BE2C (cell line): ENCODE data around the gene ILF3.

Source experiments
- DNase-seq: peaks from one replicate; pipeline ENCODE4 v3.0.0-alpha.2; 2020
- H3K27me3 ChIP-seq: fragments of 250-450 bp; sonication (Bioruptor Pico); 2 replicates; pipeline ENCODE4 v1.5.1; 2020; ENCODE audit warnings: mild to moderate bottlenecking
- H3K36me3 ChIP-seq: fragments of 250-450 bp; sonication (Bioruptor Pico); 2 replicates; pipeline ENCODE4 v1.5.1; 2020; ENCODE audit warnings: mild to moderate bottlenecking
- H3K4me1 ChIP-seq: fragments of 250-450 bp; sonication (Bioruptor Pico); 2 replicates; pipeline ENCODE4 v1.5.1; 2020
- H3K4me3 ChIP-seq: 2 replicates; pipeline ENCODE4 v1.5.1; 2011; ENCODE audit warnings: low read depth, low read length
- H3K9me3 ChIP-seq: fragments of 250-450 bp; sonication (Bioruptor Pico); 2 replicates; pipeline ENCODE4 v1.5.1; 2020
- TF ChIP-seq, protein P1 (sequence below): IDR thresholded peaks from 2 replicates; pipeline ENCODE4 v1.5.1; 2012; ENCODE audit warnings: mild to moderate bottlenecking, low read depth, low read length

Gene ILF3

DNA sequence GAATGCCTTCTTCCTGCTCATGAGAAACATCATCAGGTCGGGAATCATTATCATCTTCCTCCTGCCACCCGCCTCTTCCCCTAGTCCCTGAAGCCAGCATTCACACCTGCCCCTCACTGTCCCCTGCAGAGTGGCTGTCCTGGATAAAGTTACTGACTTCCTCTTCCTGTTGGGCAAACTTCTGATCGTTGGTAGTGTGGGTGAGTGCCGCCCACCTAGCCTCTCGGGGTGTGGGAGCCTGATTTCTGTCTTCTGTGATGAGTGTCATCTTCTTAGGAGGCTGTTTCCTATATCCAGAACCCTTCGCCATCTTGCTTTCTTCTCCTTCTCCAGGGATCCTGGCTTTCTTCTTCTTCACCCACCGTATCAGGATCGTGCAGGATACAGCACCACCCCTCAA is 16.3 kb upstream of the ILF3 start:
- Histone ChIP-seq H3K36me3 (peaks cover 3% of the 10 kb centered on the region; the same call in 1 of the 2 replicates), H3K4me3 (no peak overlapping the region), H3K9me3 (no peaks in the 10 kb centered on the region), H3K27me3 (no peaks in the 10 kb centered on the region), H3K4me1 (no peaks in the 10 kb centered on the region)
- no peak for DNase-seq
- TF ChIP-seq, protein P1, sequence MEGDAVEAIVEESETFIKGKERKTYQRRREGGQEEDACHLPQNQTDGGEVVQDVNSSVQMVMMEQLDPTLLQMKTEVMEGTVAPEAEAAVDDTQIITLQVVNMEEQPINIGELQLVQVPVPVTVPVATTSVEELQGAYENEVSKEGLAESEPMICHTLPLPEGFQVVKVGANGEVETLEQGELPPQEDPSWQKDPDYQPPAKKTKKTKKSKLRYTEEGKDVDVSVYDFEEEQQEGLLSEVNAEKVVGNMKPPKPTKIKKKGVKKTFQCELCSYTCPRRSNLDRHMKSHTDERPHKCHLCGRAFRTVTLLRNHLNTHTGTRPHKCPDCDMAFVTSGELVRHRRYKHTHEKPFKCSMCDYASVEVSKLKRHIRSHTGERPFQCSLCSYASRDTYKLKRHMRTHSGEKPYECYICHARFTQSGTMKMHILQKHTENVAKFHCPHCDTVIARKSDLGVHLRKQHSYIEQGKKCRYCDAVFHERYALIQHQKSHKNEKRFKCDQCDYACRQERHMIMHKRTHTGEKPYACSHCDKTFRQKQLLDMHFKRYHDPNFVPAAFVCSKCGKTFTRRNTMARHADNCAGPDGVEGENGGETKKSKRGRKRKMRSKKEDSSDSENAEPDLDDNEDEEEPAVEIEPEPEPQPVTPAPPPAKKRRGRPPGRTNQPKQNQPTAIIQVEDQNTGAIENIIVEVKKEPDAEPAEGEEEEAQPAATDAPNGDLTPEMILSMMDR = no peak

DNA sequence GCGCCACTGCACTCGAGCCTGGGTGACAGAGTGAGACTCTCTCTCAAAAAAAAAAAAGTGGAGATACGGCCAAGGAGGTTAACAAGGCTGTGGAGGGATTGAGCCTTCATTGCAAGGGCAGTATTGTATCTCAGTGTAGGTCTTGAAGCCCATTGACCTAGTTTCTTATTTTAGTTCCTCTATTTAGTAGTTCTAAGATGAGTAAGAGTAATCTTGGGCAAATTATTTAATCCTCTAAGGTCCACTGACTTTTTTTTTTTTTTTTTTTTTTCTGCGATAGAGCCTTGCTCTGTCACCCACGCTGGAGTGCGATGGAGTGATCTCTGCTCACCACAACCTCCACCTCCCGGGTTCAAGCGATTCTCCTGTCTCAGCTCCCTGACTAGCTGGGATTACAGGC is 14.3 kb upstream of the ILF3 start:
- Histone ChIP-seq H3K36me3 (peaks cover 3% of the 10 kb centered on the region; the same call in 1 of the 2 replicates), H3K27me3 (no peaks in the 10 kb centered on the region), H3K9me3 (no peaks in the 10 kb centered on the region), H3K4me1 (peaks cover 4% of the 10 kb centered on the region; the same call in 1 of the 2 replicates), H3K4me3 (no peak overlapping the region)
- TF ChIP-seq, protein P1 = no peak
- no peak for DNase-seq

DNA sequence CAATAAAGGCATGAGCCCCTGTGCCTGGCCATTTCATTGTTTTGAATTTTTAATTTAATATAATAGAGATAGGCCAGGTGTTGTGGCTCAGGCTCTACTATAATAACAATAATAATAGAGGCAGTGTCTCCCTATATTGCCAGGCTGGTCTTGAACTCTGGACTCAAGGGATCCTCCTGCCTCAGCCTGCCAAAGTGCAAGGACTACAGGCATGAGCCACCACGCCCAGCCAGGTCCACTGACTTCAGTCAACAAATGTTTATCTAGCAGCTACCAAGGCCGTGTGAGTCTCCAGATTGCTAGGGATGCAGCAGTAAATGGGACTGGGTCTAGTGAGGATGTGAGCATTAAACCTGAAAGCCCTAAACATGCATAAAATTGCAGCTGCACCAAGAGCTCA is 13.8 kb upstream of the ILF3 start:
- H3K27me3 ChIP-seq = no peaks in the 10 kb centered on the region
- peaks cover 3% of the 10 kb centered on the region; the same call in 1 of the 2 replicates for H3K36me3 ChIP-seq
- TF ChIP-seq, protein P1 = no peak
- H3K4me1 ChIP-seq = peaks cover 4% of the 10 kb centered on the region; the same call in 1 of the 2 replicates
- H3K9me3 ChIP-seq = no peaks in the 10 kb centered on the region
- no peak for DNase-seq
- no peak overlapping the region for H3K4me3 ChIP-seq

DNA sequence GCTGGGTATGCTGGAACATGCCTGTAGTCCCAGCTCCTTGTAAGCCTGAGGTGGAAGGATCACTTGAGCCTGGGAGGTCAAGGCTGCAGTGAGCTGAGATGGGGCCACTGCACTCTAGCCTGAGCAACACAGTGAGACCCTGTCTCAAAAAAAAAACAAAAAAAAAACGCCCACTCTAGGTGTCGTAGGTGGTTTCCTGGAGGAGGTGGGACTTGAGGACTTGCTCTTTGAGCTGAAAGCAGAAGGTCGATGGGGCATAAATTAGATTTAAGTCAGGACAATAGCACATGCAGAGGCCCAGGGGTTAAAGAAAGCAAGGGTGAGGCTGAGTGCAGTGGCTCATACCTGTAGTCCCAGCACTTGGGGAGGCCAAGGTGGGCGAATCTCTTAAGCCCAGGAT is 12.9 kb upstream of the ILF3 start:
- TF ChIP-seq, protein P1 = no peak
- Histone ChIP-seq H3K4me1 (peaks cover 4% of the 10 kb centered on the region; the same call in 1 of the 2 replicates), H3K4me3 (no peak overlapping the region), H3K9me3 (no peaks in the 10 kb centered on the region), H3K36me3 (peaks cover 3% of the 10 kb centered on the region; the same call in 1 of the 2 replicates), H3K27me3 (no peaks in the 10 kb centered on the region)
- no peak for DNase-seq

DNA sequence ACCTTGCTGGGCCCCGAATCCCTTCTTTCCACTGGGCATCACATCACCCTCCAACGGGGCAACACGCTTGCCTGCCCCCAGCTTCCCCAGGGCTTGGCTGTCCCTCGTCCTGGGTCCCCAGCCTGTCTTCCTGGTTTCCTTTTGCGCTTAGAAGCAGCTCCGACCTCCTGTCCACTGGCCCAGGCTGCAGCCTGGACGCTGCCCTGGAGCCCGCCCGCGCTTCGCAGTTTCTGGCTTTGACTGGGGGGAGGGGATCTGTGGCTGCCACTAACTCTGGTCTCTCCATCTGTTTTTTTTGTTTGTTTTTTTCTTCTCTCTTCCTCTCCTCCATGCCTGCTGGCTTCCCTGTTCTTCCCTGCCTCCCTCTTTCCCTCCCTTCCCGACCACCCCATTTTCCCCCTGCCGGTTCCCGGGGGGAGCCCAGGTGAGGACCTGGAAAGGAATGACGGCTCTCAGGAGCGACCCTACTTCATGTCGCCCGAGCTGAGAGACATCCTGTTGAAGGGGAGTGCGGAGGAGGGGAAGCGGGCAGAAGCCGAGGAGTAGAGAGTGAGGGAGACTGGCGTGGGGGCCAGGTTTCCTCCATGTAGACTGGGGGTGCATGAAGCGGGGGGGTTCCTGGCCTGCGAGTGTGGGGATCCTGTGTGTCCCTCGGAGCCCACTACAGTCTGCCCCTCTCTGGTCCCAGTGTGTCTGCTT is 11.5 kb upstream of the ILF3 start:
- H3K4me1 ChIP-seq = peaks cover 4% of the 10 kb centered on the region; the same call in 1 of the 2 replicates
- no peak overlapping the region for H3K4me3 ChIP-seq
- no peak for DNase-seq
- TF ChIP-seq, protein P1 = no peak
- no peaks in the 10 kb centered on the region for H3K36me3 ChIP-seq
- H3K27me3 ChIP-seq = no peaks in the 10 kb centered on the region
- no peaks in the 10 kb centered on the region for H3K9me3 ChIP-seq
